ENCODE results near the gene AGT.

Gene AGT

DNA sequence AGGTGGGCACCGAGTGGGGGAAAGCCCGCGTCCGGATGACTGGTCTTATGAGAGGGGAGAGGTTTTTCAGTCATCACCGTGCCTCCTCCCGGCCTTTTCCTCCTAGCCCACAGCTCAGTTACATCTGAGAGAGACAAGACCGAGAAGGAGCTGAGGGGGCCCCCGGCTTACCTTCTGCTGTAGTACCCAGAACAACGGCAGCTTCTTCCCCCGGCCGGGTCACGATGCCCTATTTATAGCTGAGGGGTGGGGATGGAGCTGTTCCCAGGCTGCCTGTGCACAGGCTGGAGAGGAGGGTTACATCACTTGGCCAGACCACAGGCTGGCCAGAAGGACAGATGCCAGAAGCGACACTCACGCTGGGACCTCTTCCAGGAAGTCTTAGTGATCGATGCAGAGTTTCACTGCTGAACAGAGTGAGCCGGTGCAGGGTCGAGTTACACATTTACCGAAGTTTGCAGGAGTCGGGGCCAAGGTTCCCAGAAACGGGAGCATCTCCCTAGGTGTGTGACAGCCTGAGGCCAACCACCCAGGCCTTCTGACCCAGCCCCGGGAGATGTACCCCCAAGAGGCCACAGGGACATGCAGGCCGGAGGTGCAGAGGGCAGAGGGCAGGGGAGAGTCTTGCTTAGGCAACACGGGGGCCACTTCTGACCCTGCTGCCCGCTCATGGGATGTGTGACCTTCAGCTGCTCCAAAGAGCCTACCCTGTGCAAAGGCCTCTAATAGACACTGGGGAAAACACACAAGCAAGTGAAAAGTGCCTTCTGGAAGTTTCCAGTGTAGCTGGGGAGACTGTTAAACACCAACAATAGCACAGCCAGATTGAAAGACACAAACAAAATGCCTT is at the start of gene AGT:
Gene AGT, minus strand, starts transcription at position 208 of the 850 bp plus-strand sequence. CDS start 3,299 bp downstream, outside the sequence.
- intact Hi-C loops (cut with DNase I): loop anchor here (5.0 kb wide), 1 partner anchor 72 kb away; the partner anchor contains the start of gene COG2
- peak; percentile 63 to 96 (median 77) for DNase-seq

DNA sequence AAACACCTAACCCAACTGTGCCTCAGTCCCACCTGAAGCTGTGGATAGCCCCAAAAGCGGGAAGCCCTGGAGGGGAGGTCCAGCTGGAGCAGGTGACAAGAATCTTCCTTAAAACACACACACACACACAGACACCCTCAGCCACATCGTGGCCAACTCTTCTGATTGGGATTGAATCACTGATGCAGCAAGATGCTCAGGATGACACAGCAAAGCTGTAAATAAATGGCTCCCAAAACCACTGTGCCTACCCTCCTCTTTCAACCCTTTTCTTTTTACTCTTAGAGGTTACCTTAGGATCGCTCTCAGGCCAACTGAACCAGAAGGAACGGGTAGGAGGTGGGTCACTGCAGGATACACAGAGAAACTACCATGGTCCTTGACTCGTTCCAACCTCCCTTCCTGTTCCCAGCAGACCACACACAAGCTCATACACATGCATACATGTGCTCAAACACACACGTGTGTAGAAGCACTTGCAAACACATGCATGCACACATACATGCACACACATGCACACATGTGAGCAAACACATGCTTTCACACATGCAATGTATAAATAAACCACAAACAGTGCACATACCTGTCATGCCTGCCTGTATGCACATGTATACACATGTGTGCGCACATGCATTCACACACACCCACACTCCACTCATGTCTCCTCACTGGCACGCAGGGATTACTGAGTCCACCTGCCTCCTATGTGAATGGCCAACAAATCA is 47.7 kb upstream of the AGT start:
- intact Hi-C loops (cut with DNase I): no loop called here
- DNase-seq: no peak

DNA sequence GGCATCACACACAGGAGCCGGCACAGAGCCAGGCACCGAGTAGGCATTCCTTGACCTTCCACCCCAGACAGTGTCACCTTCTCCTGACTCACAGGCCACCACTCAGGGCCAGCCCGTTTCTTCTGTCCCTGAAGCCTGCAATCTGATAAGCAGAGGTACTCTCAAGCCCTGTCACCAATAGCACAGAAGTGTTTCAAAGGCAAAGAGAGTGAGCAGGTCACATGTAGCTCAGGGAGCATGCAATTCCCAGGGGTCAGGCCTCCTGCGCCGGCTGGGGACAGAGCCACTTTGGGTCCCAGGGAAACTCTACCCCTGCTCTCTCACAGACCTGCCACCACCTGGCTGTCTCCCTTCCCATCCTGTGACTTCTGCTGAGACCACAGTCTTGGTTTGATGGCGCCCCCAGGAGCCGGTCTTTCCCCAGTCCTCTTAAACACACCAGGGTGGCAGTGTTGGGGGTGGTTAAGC is 46.5 kb upstream of the AGT start:
- intact Hi-C loops (cut with DNase I): no loop called here
- no peak for DNase-seq

DNA sequence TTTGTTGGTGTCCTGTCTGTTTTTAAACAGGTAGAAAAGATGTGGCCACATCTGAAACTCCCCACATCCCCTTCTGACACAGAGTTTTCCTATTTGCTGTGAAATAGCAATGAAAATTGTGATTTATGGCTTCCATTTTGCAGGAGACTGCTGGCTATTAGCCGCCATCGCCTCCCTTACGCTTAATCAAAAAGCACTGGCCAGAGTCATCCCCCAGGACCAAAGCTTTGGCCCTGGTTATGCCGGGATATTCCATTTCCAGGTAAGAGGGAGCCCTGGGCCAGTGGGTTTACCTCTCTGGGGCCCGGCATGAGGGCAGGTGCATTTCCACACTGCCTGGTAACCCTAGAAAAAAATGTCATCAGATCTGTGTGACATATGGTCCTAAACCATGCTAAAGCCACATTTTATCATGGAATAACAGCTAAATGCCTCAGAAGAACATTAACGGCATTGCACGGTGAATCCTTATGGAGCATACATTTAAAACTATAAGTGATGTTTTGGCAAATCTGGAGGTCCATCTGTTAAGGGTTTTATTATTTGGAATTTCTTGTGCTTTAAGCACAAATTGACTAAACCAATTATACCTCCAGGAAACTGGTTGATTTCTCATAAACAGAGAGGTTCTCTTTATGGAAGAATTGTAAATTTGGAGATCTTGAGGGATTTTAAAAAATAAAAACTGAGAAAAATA is 45.6 kb upstream of the AGT start:
- intact Hi-C loops (cut with DNase I): no loop called here
- no peak for DNase-seq

DNA sequence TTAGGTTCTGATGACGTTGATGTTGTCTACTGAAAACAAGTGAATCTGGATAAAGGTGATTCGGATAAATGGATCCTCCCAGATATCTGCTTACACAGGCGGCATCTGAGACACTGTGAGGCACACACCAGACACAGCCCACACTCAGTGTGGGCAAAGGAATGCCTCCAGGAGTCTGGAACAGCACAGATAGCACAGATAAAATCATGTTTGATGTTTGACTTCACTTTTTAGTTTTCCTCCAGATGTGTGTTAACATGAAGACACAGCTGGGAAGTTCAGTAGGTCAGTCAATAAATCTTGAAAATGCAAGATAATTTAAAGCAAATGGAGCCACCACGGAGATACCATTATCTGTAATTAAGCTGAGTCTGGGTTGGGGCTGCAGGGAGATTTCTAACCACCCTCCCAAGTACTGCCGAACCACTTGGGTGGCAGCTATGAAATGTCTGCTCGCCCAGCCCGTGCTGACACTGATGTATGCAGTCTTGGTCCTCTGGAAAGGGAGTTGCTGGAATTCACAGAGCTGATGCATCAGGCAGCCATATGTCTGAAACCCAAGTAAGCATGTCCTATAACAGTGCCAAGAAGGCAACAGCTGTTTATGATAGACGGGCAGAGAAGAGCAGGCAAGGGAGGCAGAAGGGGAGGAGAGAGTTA is 44.9 kb upstream of the AGT start:
- DNase-seq: peak in 1 of 10 donors; percentile 60
- intact Hi-C loops (cut with DNase I): no loop called here

DNA sequence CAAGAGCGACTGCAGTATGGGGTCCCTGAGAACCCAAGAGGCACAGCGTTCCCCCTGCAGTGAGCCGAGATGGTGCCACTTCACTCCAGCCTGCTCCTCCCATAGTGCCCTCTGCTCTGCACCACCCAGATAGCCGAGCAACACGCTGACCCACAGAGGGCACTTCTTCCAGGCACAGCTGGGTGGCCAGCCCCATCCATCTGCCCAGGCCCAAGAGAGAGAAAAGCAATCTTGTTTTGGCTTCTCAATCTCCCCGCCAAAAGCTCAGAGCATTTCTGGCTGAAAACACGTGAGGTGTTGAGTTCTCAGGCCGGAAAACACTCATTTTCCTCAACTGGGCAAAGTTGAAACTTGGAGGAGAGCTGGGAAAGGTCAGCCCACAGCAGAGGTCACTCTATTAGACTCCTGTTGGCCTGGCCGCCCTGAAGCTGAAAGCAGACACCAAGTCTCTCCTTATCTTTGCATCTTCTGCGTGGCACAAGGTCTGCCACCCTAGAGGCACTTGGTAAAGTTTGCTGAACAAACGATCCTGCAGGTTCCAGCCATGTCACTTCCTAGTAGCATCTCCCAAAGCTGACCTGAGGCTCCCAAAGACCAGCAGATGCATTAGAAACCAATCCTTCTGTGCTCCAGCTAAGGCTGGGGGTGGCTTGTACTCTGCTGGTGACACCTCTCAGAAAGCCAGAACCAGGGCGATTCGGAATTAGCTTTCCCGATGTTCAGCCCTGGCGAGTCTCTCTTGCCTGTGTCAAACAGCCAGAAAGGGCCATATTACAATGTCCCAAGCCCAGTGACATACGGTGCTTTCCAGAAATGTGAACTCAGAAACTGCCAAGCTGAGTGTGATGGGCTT is 44.2 kb upstream of the AGT start:
- DNase-seq: peak in 2 of 10 donors; percentile 50 to 78
- intact Hi-C loops (cut with DNase I): no loop called here

DNA sequence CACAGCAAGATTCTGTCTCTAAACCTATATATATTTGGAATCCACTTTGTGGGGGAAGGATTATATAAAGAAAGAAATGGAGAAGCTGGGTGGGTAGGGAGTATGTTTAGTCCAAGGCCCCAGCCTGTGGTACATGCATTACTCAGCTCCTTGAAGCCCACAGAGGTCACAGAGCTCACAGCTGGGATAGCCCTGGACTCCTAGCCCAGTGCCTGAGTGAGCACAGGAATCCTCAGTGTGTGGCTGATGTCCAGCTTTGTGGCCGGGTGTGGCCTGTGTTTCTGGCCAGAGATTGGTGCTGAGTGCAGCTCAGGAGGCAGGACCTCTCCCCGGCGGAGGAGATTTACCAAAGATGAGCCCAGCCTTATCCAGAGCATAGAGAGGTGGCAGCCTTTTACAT is 40.9 kb upstream of the AGT start:
- intact Hi-C loops (cut with DNase I): loop anchor here (5.0 kb wide), 1 partner anchor 112 kb away; the partner anchor contains the start of gene COG2
- DNase-seq: no peak

DNA sequence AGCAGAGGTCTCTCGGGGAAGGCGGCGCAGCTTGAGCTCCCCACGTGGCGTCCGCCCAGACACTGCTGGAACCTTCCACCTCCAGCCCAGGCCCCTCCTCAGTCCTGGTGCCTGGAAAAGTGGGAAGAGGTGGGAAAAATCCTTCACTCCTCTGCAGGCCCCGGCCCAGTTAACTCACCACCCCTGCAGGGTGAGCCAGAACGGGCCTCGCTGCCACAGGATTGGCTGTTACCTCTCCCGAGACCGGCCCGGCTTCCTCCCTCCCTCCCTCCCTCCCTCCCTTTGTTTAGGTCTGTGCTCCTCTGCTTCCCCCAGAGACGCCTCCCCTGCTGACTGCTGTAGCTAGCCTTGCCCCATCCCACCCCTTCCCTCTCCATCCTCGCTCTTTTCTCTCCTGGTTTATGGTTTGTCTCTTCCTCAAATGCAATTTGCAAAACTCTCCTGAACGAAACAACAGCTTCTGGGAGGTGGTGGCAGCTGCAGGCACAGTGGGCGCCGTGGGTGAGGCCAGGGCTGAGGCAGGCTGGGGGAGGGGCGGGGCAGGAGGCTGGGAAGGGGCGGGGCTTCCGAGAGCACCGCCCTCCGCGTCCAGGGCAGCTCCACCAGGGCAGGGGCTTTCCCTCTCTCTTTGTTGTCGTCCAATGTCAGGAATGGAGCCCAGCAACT is 39.8 kb upstream of the AGT start:
- peak in 4 of 10 donors; percentile 58 to 93 (median 76) for DNase-seq
- intact Hi-C loops (cut with DNase I): loop anchor here (5.0 kb wide), 1 partner anchor 111 kb away; the partner anchor contains the start of gene COG2

DNA sequence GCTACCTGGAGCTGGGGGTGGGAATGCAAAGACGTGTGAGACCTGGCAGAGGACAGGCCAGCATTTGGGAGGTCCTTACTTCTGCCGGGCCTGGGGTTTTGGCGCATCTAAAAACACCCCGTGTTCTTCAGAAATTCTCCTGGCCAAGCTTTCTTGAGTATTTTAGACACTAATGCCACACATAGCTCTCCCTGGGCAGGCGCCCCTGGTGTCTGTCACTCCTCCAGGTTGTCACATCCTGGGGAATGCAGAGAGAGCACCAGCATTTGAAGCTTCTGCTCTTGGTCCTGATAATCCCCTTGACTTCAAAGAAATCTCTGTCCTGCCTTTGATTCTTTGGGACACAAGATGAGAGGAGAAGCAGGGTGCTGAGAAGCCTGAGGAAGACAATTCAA is 39.3 kb upstream of the AGT start:
- DNase-seq: no peak
- intact Hi-C loops (cut with DNase I): loop anchor here (5.0 kb wide), 1 partner anchor 111 kb away; the partner anchor contains the start of gene COG2

DNA sequence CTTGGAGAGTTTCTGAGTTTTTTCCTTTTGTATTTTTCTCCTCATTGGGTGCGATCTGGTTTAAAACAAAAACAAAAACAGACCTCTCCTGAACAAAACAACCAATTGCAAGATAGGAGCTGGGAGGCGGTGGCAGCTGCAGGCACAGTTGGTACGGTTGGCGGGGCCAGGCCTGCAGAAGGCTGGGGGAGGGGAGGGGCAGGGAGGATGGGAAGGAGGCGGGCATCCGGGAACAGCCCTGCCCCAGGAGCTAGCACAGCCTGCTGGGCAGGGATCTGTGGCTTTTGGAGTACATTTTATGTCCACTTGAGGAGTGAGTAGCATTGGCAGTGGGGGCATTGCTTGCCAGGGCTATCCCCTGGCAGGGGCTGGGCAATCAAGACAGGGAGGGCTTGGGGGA is 38.5 kb upstream of the AGT start:
- intact Hi-C loops (cut with DNase I): loop anchor here (5.0 kb wide), 1 partner anchor 110 kb away; the partner anchor contains the start of gene COG2
- DNase-seq: peak; percentile 79 to 98 (median 86)

DNA sequence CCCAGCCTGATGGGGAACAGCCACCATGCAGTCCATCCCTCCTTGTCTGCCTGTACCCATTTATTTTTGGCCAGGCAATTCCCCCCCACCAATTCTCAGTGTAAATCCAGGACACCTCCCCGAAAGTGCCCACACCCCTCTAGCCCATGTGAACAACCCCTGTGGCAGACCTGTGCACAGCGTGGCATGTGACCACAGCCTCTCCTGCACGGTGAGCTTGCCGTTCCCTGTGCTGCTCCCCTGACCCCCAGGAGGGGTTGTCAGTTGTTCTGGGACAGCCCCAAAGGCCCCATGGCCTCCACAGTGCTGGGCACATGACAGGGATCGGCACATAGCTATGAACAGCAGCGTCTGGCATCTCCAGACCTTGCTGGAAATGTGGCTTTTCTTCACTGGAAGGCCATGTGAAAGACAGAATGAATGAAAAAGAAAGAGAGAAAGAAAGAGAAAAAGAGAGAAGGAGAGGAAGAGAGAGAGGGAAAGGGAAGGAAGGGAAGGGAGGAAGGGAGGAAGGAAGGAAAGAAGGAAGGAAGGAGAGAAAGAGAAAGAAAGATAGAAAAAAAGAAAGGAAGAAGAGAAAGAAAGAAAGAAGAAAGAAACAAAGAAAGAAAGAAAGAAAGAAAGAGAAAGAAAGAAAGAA is 37.2 kb upstream of the AGT start:
- intact Hi-C loops (cut with DNase I): loop anchor here (5.0 kb wide), 1 partner anchor 109 kb away; the partner anchor contains the start of gene COG2
- no peak for DNase-seq

DNA sequence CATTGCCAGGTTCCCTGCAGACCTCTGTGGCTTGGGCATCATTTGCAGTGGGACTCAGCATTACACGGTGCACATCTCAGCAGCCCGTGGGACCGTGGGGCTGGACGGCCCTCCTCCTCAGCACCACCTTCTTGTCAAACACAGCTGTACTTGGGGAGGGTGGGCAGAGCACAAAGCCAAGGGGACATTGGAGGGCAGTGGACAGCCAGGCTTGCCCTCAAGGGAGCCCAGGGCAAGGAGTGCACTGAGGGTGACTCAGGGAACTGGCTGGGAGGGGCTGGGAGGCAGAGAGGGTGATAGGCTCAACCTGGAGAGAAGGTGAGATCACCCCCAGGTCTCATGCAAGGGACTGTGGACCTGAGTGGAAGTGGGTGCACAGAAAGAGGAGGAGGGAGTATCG is 36.7 kb upstream of the AGT start:
- intact Hi-C loops (cut with DNase I): loop anchor here (5.0 kb wide), 1 partner anchor 108 kb away; the partner anchor contains the start of gene COG2
- DNase-seq: peak in 1 of 10 donors; percentile 71

DNA sequence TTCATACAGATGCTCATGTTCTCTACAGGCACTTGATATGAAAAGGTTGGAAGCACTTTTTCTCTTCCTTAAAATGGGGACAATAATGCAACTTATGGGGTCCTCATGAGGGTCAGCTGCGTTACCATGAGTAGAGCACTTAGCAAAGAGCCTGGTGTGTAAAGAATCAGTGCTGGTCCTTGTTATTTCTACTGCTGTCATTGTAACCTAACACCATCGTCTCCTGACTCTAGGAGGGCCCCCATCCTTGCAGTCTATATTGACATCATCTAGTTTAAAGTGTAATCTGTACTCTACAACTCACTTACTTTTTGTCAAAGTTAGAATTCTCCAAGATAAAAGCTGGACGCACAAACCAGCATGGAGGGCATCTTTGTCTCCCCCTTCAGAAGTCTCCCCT is 35.7 kb upstream of the AGT start:
- DNase-seq: no peak
- intact Hi-C loops (cut with DNase I): loop anchor here (5.0 kb wide), 1 partner anchor 107 kb away; the partner anchor contains the start of gene COG2

DNA sequence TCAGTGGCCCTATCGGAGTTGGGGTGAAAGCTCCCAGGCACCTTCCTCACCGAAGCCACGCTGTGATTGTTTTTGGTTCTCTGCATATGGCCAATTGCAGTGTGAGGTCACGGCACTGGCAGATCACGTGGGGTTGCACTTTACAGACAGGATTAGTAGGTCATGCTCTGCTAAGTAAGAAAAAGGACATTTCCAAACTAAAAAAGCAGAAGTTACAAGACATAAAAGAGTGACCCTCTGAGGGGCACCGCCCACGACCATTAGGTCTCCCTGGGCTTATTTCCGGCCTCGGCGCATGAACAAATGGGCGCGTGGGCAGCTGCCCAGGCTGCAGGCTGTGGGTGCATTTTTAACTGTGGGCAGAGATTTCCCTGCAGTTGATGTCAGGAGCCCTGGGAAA is 35.2 kb upstream of the AGT start:
- intact Hi-C loops (cut with DNase I): no loop called here
- DNase-seq: no peak

DNA sequence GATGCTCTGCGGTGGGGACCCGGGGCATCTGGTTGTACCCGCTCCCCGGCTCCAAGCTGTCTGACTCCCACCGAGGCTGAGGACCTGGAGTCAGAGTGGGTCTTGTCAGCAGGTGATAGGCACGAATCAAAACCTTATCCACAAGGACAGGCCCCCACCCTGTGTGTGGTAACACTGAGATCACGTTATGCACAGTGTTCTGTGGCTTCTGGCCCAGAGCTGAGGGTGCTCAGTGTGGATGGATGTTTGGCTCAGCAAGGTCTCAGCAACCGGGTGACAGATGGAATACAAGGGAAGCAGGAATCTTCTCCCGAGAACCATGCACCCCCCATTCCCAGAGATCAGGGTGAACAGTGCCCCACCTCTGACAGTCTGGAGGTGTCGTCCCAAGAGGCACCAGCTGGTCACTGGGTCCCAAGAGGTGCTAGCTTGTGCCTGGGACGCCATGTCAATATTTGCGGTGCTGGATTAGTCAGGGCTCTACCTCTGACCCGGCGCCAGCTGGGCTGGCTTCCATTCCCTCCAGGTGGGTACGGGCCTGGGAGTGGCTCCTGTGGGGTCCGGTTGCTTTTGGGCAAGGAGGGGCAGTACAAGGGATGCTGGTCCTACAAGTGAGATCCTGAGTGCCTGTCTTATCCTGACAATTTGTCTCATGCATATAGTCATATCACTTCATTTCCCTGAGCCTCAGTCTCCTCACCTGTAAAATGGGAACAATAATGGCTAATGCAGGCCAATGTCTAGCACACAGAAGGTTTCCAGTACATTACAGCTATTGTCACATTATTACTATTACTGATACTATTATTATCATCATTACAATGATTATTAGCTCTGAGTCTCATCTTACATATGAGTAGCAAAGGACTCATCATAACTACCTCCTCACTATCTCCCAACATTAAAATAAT is 34.2 kb upstream of the AGT start:
- intact Hi-C loops (cut with DNase I): no loop called here

DNA sequence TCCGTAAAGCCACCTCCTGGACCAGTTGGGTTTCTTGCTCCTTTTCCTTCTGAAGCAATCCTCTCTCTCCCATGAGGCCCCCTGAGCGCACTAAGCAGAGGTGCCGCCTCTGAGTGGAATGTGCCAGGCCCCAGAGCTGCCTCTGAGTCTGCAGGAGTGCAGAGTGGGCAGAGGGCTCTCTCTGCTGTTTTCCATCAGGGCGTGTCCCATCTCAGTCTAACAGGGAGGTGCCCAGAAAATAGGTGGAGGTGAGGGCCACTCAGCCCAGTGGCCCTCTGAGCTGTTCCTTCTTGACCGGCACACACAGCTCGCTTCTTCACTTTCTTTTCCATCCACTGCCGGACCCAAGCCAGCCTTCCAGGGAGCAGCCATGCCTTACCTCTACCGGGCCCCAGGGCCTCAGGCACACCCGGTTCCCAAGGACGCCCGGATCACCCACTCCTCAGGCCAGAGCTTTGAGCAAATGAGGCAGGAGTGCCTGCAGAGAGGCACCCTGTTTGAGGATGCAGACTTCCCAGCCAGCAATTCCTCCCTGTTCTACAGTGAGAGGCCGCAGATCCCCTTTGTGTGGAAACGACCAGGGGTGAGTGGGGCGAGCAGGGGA is 33.3 kb upstream of the AGT start, which contains the start of gene CAPN9:
Gene CAPN9, plus strand, starts transcription at position 262 of the 604 bp plus-strand sequence. Its CDS starts 109 bp downstream, at position 371.
- no peak for DNase-seq
- intact Hi-C loops (cut with DNase I): no loop called here

More for the DNA sequence above, 34.2 kb upstream of the AGT start:
- no peak for DNase-seq

All from posterior cingulate gyrus (tissue), 11 donors.